Activated CD4-positive, alpha-beta T cell treated with anti-CD3 and anti-CD28 coated beads, Interleukin-2, amount 50 U/mL, for 1 hour (primary cell): ENCODE results near the gene EXOC1.
"Not testable (repeated sequence)": the region's sequence is repeated elsewhere in the genome, so short reads cannot be mapped to it uniquely, and the experiment has no call there.

Experiments used
- DNase-seq: peaks from one replicate; pipeline ENCODE4 v3.0.0-alpha.2; 2020

Gene EXOC1

GRCh38 chr4:55912249-55912648 lies 58.8 kb downstream of the EXOC1 start:
- no peak for DNase-seq

DNA sequence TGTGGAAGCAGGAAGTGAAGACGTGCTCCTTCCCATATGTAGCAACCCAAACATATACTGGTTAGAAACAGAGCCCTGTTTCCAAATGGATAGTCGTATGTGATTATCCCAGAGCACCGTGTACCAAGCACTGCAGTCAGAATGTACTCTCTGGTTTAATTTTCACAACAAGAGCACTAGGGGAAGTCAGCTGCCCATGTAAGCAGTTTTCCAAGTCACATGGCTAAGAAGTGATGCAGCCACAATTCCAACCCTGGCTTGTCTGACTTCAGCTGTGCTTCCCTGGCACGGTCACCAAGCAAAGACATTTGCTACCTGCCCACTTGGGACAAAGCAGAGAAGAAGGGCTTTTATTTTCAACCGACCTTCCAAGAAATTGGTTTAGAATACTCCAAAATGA lies 67.1 kb downstream of the EXOC1 start:
- no peak for DNase-seq

GRCh38 chr4:55921093-55921492 lies 67.6 kb downstream of the EXOC1 start:
- no peak for DNase-seq

GRCh38 chr4:55925241-55925640 lies 71.8 kb downstream of the EXOC1 start:
- DNase-seq: no peak

GRCh38 chr4:55926610-55927009 lies 73.2 kb downstream of the EXOC1 start:
- no peak for DNase-seq

GRCh38 chr4:55927803-55928437 lies 74.5 kb downstream of the EXOC1 start:
- DNase-seq: no peak

- no peak for DNase-seq
Observed at GRCh38 chr4:55928846-55929245, 75.4 kb downstream of the EXOC1 start.

DNA sequence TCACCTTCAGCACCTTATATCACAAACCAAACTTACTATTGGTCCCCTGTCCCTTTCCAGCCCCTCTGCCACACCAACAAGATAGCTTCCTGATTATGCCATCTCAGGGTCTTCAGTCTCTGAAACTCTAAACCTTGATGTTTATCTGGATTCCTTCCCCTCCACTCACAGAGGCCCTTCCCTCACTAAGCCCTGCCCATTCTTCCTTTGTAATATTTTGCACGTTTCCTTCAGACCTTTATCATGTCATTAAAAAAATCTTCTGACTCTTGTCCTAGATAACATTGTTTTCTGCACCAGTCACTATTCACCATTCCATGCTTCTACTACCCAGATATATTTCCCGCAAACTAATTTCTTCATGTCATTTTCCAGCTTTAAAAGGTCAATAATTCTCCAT lies 77.6 kb downstream of the EXOC1 start:
- no peak for DNase-seq

GRCh38 chr4:55931833-55932232 lies 78.4 kb downstream of the EXOC1 start:
- no peak for DNase-seq

GRCh38 chr4:55932511-55932910 lies 79.1 kb downstream of the EXOC1 start:
- DNase-seq: no peak

GRCh38 chr4:55933611-55934010 lies 80.2 kb downstream of the EXOC1 start:
- DNase-seq: no peak

- not testable (repeated sequence) for DNase-seq
Observed at GRCh38 chr4:55935907-55936306, 82.5 kb downstream of the EXOC1 start.

GRCh38 chr4:55938481-55938880 lies 85.0 kb downstream of the EXOC1 start:
- DNase-seq: no peak

GRCh38 chr4:55939421-55939820 lies 86.0 kb downstream of the EXOC1 start:
- no peak for DNase-seq

DNA sequence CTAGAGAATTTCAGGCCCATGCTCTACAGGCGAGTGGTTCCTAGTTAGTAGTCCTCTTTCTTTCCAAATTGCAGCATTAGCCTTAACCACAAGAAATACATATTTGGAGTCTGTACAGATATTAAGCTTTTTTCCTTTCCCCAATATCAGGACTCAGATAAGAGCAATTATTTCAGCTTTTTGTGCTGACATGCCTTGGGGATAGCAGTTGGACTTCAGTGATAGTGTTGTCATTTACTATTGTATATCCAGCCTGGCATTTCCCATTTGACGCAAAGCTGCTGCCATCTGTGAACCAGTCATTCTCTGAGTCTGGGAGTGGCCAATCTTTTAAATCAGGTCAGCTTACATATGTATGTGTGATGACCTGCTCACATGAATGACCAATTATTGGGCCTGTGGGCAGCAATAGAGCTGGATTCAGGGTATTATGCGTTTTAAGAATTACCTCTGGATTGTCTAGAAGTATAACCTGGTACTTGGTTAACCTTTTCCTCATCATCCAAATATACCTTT lies 88.5 kb downstream of the EXOC1 start:
- no peak for DNase-seq

GRCh38 chr4:55947254-55947882 lies 93.9 kb downstream of the EXOC1 start:
- DNase-seq: no peak

- peak; percentile 37 for DNase-seq
Observed at GRCh38 chr4:55947912-55948725, 94.7 kb downstream of the EXOC1 start.

DNA sequence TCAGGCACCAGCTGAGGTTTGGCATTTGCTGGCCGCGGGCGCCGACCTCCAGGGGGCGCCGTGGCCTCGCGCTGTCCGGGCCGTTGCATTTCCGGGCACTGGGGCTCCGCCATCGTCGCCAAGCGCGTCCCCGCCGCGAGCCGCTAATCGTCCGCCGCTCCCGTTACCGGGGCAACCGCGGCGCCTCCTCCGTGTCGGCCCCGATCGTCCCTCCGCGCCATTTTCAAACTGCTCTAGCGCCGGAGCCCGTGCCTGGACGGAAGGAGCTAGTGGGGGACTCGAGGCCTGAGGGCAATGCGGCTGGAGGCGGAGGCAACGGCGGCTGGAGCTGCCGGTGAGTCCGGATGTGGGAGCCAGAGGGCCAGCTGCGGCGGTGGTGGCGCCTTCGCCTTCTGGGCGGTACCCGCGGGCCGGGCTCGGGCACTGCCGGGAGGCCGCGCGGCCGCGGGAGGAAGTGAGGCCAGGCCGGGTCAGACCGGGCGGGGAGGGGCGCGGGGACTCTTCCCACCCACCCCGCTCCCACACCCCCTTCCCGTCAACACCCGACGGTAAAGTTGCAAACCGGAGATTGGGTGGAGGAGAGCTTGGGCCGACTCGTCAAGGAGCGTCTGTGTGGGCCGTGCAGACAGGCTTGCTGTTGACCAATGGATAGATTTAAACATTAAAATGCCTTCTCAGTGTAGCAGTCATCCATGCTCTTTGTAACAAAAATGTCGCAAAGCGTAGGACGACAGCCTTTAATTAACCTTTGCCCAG lies 95.5 kb downstream of the EXOC1 start, which contains the start of gene CEP135:
Gene CEP135, plus strand, starts transcription at position 220 of the 756 bp plus-strand sequence. CDS start 3,186 bp downstream, outside the sequence.
- DNase-seq: peak; percentile 90

- no peak for DNase-seq
Observed at GRCh38 chr4:55949482-55949802, 96.0 kb downstream of the EXOC1 start.

DNA sequence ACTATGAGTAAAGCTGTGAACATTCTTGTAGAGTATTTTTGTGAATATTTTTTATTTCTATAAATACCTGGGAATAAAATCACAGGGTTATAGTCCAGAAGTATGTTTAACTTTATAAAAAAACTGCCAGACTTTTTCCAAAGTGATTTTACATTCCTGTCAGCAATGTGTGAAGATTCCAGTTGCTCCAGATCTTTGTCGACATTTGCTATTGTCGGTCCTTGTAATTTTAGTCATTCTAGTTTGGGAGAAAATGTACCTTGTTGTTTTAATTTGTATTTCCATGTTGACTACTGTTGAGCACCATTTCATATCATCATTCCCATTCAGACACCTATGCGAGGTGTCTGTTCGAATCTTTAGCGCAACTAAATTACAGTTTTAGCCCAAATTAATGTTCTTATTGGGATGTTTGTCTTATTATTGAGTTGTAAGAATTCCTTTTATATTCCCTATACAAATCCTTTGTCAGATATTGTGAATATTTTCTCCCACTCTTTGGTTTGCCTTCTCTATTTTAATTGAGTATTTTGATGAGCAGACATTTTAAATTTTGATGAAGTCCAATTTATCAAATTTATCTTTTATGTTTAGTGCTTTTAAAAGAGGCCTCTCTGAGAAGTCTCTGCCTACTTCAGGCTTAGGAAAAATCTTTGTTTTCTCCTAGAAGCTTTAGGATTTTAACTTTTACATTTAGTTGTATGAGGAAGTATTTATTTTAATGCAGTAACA lies 97.9 kb downstream of the EXOC1 start:
- no peak for DNase-seq
